GM23338 (cell line): ENCODE data around the gene CDH19.

Experiments
- CREB1 ChIP-seq: fragments of 250-450 bp; sonication (Bioruptor Pico); IDR thresholded peaks from 2 replicates; pipeline ENCODE4 v1.5.0; 2020; ENCODE audit warnings: low read depth, mild to moderate bottlenecking, moderate library complexity
- CTCF ChIP-seq, 2 experiments: fragments of 200-600 bp in 1 of 2; sonication (generic) in 1 of 2; conservative IDR thresholded peaks; 2 replicates each; pipeline versions ENCODE4 v1.5.1 to v1.6.1; 2016 to 2017; ENCODE audit warnings: antibody characterized with exemption in 2 of 2, low read depth in 2 of 2, mild to moderate bottlenecking in 2 of 2, moderate library complexity in 1 of 2
- EZH2 ChIP-seq: fragments of 200-600 bp; sonication (generic); IDR thresholded peaks from one replicate; pipeline ENCODE4 v1.8.0; 2017; ENCODE audit warnings: antibody characterized with exemption, mild to moderate bottlenecking, low read depth; ENCODE audit not compliant: unreplicated experiment
- EZH2phosphoT487 ChIP-seq: fragments of 200-600 bp; sonication (generic); IDR thresholded peaks from one replicate; pipeline ENCODE4 v1.8.1; 2018; ENCODE audit warnings: antibody characterized with exemption; ENCODE audit not compliant: unreplicated experiment
- NANOG ChIP-seq: IDR thresholded peaks from 2 replicates; pipeline ENCODE4 v1.6.1; 2016; ENCODE audit warnings: antibody characterized with exemption, borderline replicate concordance
- POLR2AphosphoS5 ChIP-seq: IDR thresholded peaks from 2 replicates; pipeline ENCODE4 v1.6.1; 2016; ENCODE audit warnings: antibody characterized with exemption, low read depth
- REST ChIP-seq: IDR thresholded peaks from one replicate; pipeline ENCODE4 v1.6.1; 2018; ENCODE audit warnings: antibody characterized with exemption; ENCODE audit not compliant: unreplicated experiment
- ZNF114 ChIP-seq: fragments of 250-450 bp; sonication (Bioruptor Pico); IDR thresholded peaks from 2 replicates; pipeline ENCODE4 v1.5.0; 2020; ENCODE audit warnings: mild to moderate bottlenecking, moderate library complexity
- ZNF331 ChIP-seq: fragments of 250-450 bp; sonication (Bioruptor Pico); IDR thresholded peaks from 2 replicates; pipeline ENCODE4 v1.5.0; 2020; ENCODE audit warnings: low read depth, mild to moderate bottlenecking, moderate library complexity
- ZNF462 ChIP-seq: fragments of 250-450 bp; sonication (Bioruptor Pico); IDR thresholded peaks from 2 replicates; pipeline ENCODE4 v1.5.0; 2020; ENCODE audit warnings: mild to moderate bottlenecking, moderate library complexity

- no peak for TF ChIP-seq EZH2phosphoT487
- TF ChIP-seq CTCF (conservative IDR thresholded peaks at IDR 0.05; ENCODE audit: low read depth in 2 of 2), result no peak
- no peak for TF ChIP-seq EZH2
- TF ChIP-seq POLR2AphosphoS5, result no peak
- TF ChIP-seq REST, result no peak
- no peak for TF ChIP-seq NANOG
- TF ChIP-seq CREB1 (CRISPR knock-in tag), result no peak
- no peak for TF ChIP-seq ZNF462 (CRISPR knock-in tag)
- TF ChIP-seq ZNF114 (CRISPR knock-in tag), result no peak
- no peak for TF ChIP-seq ZNF331 (CRISPR knock-in tag)
Observed at GRCh38 chr18:66601649-66602048, 2.2 kb downstream of the CDH19 start.
